SK-N-SH (cell line): Measurements from ENCODE around the gene HNRNPAB.

ENCODE experiments used
- CTCF ChIP-seq: fragments of 200-600 bp; sonication (generic); IDR thresholded peaks from 2 replicates; pipeline ENCODE4 v1.6.1; 2017; ENCODE audit warnings: antibody characterized with exemption, mild to moderate bottlenecking, moderate library complexity
- EZH2phosphoT487 ChIP-seq: fragments of 200-600 bp; sonication (generic); IDR thresholded peaks from 2 replicates; pipeline ENCODE4 v1.6.1; 2017; ENCODE audit warnings: low read depth, mixed run types, mild to moderate bottlenecking, antibody characterized with exemption, moderate library complexity, borderline replicate concordance
- GABPA ChIP-seq: IDR thresholded peaks from 2 replicates; pipeline ENCODE4 v1.4.0; 2012; ENCODE audit warnings: low read depth, mild to moderate bottlenecking
- POLR2AphosphoS5 ChIP-seq: IDR thresholded peaks from 2 replicates; pipeline ENCODE4 v1.6.1; 2012; ENCODE audit warnings: low read depth, low read length
- RAD21 ChIP-seq: IDR thresholded peaks from 2 replicates; pipeline ENCODE4 v1.6.1; 2012; ENCODE audit warnings: mild to moderate bottlenecking, low read length
- TAF1 ChIP-seq: IDR thresholded peaks from 2 replicates; pipeline ENCODE4 v1.6.1; 2012; ENCODE audit warnings: low read depth, mild to moderate bottlenecking, low read length, moderate library complexity, borderline replicate concordance
- USF2 ChIP-seq: fragments of 150-350 bp; IDR thresholded peaks from 2 replicates; pipeline ENCODE4 v1.6.1; 2017; ENCODE audit warnings: antibody characterized with exemption, low read length, low read depth, borderline replicate concordance
- TF ChIP-seq, protein P1 (sequence below): IDR thresholded peaks from 2 replicates; pipeline ENCODE4 v1.4.0; 2012; ENCODE audit warnings: low read depth, borderline replicate concordance

DNA sequence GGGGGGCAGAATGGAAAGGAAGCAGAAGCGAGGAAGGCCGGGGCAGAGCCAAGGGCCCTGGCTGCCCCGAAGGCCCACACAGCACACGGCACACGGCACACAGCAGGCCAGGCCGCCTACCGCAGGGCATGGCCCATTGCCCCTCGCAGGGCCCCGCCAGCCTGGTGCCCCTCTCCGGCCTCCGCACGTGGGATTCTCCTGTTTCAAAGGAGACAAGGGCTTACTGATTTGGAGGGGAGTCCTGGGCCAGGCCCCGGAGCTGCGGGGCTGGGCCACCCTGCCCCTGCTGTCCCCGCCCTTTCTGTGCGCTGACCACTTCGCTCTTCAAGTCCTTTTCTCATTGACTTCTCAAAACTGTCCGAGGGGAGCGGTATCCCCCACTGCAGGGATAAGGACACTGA lies 36.0 kb downstream of the HNRNPAB start:
- TF ChIP-seq CTCF (no peak), GABPA (no peak), USF2 (no peak), POLR2AphosphoS5 (no peak), EZH2phosphoT487 (no peak), TAF1 (no peak), RAD21 (no peak)
- TF ChIP-seq, protein P1, sequence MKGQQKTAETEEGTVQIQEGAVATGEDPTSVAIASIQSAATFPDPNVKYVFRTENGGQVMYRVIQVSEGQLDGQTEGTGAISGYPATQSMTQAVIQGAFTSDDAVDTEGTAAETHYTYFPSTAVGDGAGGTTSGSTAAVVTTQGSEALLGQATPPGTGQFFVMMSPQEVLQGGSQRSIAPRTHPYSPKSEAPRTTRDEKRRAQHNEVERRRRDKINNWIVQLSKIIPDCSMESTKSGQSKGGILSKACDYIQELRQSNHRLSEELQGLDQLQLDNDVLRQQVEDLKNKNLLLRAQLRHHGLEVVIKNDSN: no peak
